HepG2 (cell line): ENCODE results near the gene CBY1. TPM values are rescaled to one million over a fixed set of nuclear protein-coding genes. Genes with fewer than 3 reads are reported as not detected.
A peak's percentile ranks its signal among the peaks of the same experiment; 100 is the strongest.

Source experiments
- CENPT ChIP-seq: sonication (generic); formaldehyde crosslinking; IDR thresholded peaks from 2 replicates; pipeline ENCODE4 v1.8.0; 2022; ENCODE audit warnings: low read depth, mild to moderate bottlenecking, moderate library complexity, missing genetic modification reagents
- KDM5B ChIP-seq: sonication (generic); formaldehyde crosslinking; IDR thresholded peaks from 2 replicates; pipeline ENCODE4 v1.4.0; 2020; ENCODE audit warnings: missing genetic modification reagents, mild to moderate bottlenecking, borderline replicate concordance
- KMT2A ChIP-seq: sonication (generic); formaldehyde crosslinking; IDR thresholded peaks from 2 replicates; pipeline ENCODE4 v1.4.0; 2020; ENCODE audit warnings: missing genetic modification reagents
- LCORL ChIP-seq, 2 experiments: fragments of 450-650 bp in 1 of 2; sonication (generic) in 1 of 2; formaldehyde crosslinking in 1 of 2; IDR thresholded peaks; 2 replicates each; pipeline versions ENCODE4 v1.5.0 to v1.6.1; 2017 to 2020; ENCODE audit warnings: antibody characterized with exemption in 1 of 2, missing genetic modification reagents in 1 of 2
- MED13 ChIP-seq: sonication (generic); formaldehyde crosslinking; IDR thresholded peaks from 2 replicates; pipeline ENCODE4 v1.5.0; 2020; ENCODE audit warnings: missing genetic modification reagents
- RORA ChIP-seq: sonication (generic); formaldehyde crosslinking; IDR thresholded peaks from 2 replicates; pipeline ENCODE4 v1.5.0; 2020; ENCODE audit warnings: mild to moderate bottlenecking, missing genetic modification reagents, moderate library complexity
- TOE1 ChIP-seq: sonication (generic); formaldehyde crosslinking; IDR thresholded peaks from 2 replicates; pipeline ENCODE4 v1.4.0; 2020; ENCODE audit warnings: mild to moderate bottlenecking, missing genetic modification reagents
- ZNF17 ChIP-seq: sonication (generic); formaldehyde crosslinking; IDR thresholded peaks from 2 replicates; pipeline ENCODE4 v1.5.0; 2020; ENCODE audit warnings: mild to moderate bottlenecking, missing genetic modification reagents
- polyA plus RNA-seq, 8 experiments: library from polyadenylated mRNA; depleted of rRNA in 3 of 8; stranded (reverse) in 7 of 8; unstranded in 1 of 8; fragments of >200 nt; fragmentation: Illumina TruSeq in 4 of 8; extraction: Trizol in 4 of 8; gene quantifications; 2 replicates each; pipeline versions ENCODE4 v1.2.1 to v1.2.3, GENCODE V29; 2011 to 2016; ENCODE audit warnings: low read depth in 4 of 8, missing spikeins in 1 of 8, mixed read lengths in 1 of 8; ENCODE audit not compliant: insufficient read depth in 1 of 8
- total RNA-seq, 5 experiments: library from RNA; depleted of rRNA; stranded (reverse); fragments of >200 nt; fragmentation: Illumina TruSeq; extraction: Trizol; gene quantifications; 2 replicates each; pipeline ENCODE4 v1.2.3, GENCODE V29; 2016; ENCODE audit warnings: low read depth in 1 of 5
- TF ChIP-seq, protein P1 (sequence below), 2 experiments: sonication (generic) in 1 of 2; formaldehyde crosslinking in 1 of 2; IDR thresholded peaks; 2 replicates each; pipeline versions ENCODE4 v1.6.1 to v1.9.0; 2014 to 2022; ENCODE audit warnings: antibody characterized with exemption in 1 of 2, borderline replicate concordance in 1 of 2, inconsistent platforms in 1 of 2, low read depth in 1 of 2, missing genetic modification reagents in 1 of 2
- TF ChIP-seq, protein P2 (sequence below): sonication (generic); formaldehyde crosslinking; conservative IDR thresholded peaks from 2 replicates; pipeline ENCODE4 v1.8.0; 2022; ENCODE audit warnings: low read depth, missing genetic modification reagents
- TF ChIP-seq, protein P3 (sequence below): sonication (generic); formaldehyde crosslinking; conservative IDR thresholded peaks from 2 replicates; pipeline ENCODE4 v1.4.0; 2020; ENCODE audit warnings: missing genetic modification reagents
- TF ChIP-seq, protein P4 (sequence below): sonication (generic); formaldehyde crosslinking; IDR thresholded peaks from 2 replicates; pipeline ENCODE4 v1.8.1; 2023; ENCODE audit warnings: missing genetic modification reagents, inconsistent platforms, borderline replicate concordance

The CBY1 gene
- total and polyA plus RNA-seq, 2 of the 13 experiments (the other 11 are each of a cell fraction or from before 2014, with no cell fraction given): 19.7 to 20.3 TPM

DNA sequence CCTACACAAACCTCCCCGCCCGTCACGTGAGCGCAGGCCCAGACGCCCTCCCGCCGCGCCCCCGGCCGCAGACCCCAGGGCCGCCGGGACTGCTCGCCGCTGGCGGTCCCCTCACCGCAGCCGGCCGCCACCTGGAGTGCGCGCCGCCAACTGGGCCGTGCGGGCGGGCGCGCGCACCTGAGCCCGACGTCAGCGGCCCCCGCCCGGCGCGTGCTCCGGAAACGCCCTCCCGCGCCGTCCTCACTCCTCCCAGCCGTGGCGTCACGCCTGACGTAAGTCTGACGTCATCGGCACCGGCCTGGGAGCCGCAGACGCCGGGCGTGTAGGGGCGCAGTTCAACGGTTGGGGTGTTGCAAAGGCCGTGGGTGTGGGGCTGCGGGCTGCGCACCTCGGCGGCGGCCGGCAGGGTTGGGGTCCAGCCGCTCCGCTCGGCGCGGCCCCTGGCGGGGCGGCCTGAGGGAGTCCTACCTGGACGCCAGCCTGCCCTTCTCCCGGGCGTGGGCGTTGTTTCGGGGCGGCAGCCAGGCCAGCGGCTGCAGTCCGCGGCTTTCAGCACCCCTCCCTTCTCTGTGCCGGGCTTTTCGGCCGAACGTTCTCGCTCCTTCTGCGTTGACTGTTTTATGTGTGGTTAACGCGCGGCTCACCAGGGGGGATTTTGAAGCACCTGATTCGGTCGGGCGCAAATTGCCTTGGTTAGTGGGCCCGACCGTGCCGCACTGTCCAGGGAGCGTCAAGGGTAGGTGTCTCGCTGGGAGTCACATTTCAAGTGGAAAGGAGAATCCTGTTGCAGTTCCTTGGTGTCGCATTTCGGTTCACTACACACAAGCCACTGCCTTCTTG, 44.6 kb downstream of the CBY1 start, which contains the start of gene JOSD1 (continued):
- TF ChIP-seq, protein P1, sequence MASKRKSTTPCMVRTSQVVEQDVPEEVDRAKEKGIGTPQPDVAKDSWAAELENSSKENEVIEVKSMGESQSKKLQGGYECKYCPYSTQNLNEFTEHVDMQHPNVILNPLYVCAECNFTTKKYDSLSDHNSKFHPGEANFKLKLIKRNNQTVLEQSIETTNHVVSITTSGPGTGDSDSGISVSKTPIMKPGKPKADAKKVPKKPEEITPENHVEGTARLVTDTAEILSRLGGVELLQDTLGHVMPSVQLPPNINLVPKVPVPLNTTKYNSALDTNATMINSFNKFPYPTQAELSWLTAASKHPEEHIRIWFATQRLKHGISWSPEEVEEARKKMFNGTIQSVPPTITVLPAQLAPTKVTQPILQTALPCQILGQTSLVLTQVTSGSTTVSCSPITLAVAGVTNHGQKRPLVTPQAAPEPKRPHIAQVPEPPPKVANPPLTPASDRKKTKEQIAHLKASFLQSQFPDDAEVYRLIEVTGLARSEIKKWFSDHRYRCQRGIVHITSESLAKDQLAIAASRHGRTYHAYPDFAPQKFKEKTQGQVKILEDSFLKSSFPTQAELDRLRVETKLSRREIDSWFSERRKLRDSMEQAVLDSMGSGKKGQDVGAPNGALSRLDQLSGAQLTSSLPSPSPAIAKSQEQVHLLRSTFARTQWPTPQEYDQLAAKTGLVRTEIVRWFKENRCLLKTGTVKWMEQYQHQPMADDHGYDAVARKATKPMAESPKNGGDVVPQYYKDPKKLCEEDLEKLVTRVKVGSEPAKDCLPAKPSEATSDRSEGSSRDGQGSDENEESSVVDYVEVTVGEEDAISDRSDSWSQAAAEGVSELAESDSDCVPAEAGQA (IDR thresholded peaks at IDR 0.05; ENCODE audit: low read depth): peak; percentile 99
- TF ChIP-seq, protein P1 (CRISPR knock-in tag; IDR thresholded peaks at IDR 0.05; ENCODE audit: borderline replicate concordance): no peak
- TF ChIP-seq MED13 (CRISPR knock-in tag) (peak; percentile 67; the same call in 1 of the 2 replicates), KDM5B (peak; percentile 94), CENPT (CRISPR knock-in tag) (no peak), LCORL (IDR thresholded peaks at IDR 0.05) (no peak), LCORL (CRISPR knock-in tag; IDR thresholded peaks at IDR 0.05) (peak; percentile 48; the same call in 1 of the 2 replicates), KMT2A (CRISPR knock-in tag) (no peak; the same call in 1 of the 2 replicates), RORA (CRISPR knock-in tag) (no peak), TOE1 (CRISPR knock-in tag) (0 out of 2 replicates have a peak, but pooled peaks have one; percentile 29), ZNF17 (CRISPR knock-in tag) (no peak)
- TF ChIP-seq, protein P2, sequence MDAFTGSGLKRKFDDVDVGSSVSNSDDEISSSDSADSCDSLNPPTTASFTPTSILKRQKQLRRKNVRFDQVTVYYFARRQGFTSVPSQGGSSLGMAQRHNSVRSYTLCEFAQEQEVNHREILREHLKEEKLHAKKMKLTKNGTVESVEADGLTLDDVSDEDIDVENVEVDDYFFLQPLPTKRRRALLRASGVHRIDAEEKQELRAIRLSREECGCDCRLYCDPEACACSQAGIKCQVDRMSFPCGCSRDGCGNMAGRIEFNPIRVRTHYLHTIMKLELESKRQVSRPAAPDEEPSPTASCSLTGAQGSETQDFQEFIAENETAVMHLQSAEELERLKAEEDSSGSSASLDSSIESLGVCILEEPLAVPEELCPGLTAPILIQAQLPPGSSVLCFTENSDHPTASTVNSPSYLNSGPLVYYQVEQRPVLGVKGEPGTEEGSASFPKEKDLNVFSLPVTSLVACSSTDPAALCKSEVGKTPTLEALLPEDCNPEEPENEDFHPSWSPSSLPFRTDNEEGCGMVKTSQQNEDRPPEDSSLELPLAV: 0 out of 2 replicates have a peak, but pooled peaks have one; percentile 35
- TF ChIP-seq, protein P3, sequence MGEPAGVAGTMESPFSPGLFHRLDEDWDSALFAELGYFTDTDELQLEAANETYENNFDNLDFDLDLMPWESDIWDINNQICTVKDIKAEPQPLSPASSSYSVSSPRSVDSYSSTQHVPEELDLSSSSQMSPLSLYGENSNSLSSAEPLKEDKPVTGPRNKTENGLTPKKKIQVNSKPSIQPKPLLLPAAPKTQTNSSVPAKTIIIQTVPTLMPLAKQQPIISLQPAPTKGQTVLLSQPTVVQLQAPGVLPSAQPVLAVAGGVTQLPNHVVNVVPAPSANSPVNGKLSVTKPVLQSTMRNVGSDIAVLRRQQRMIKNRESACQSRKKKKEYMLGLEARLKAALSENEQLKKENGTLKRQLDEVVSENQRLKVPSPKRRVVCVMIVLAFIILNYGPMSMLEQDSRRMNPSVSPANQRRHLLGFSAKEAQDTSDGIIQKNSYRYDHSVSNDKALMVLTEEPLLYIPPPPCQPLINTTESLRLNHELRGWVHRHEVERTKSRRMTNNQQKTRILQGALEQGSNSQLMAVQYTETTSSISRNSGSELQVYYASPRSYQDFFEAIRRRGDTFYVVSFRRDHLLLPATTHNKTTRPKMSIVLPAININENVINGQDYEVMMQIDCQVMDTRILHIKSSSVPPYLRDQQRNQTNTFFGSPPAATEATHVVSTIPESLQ (CRISPR knock-in tag): no peak
- TF ChIP-seq, protein P4, sequence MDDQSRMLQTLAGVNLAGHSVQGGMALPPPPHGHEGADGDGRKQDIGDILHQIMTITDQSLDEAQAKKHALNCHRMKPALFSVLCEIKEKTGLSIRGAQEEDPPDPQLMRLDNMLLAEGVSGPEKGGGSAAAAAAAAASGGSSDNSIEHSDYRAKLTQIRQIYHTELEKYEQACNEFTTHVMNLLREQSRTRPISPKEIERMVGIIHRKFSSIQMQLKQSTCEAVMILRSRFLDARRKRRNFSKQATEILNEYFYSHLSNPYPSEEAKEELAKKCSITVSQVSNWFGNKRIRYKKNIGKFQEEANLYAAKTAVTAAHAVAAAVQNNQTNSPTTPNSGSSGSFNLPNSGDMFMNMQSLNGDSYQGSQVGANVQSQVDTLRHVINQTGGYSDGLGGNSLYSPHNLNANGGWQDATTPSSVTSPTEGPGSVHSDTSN (CRISPR knock-in tag): no peak
